Measurements from ENCODE around the gene PRKAG2.

DNA sequence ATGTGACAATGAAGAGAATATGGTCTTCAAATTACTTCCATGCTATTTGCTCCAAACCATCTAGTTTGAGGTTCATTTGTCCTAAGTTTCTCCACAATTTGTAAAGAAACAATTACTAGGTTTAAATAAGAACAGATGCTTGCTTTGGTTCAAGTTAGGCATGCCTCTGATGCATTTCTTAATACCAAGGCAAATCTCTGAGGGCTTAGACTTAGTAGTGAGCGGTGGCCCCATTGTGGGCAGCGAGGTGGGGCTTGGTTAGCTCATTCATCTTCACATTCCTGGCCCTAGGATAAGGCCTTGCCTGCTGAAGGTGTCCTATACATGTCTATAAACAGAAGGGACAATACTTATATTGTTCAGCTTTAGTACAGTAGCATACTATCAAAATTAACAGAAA, 304.8 kb downstream of the PRKAG2 start:
- TF ChIP-seq EZH2 (IDR thresholded peaks at IDR 0.05; ENCODE audit: insufficient read depth, poor library complexity, severe bottlenecking) (no peak), EZH2phosphoT487 (IDR thresholded peaks at IDR 0.05; ENCODE audit: insufficient read depth, low read depth) (no peak)
